ENCODE results near the gene DCUN1D1.
"Not testable (repeated sequence)": the region's sequence is repeated elsewhere in the genome, so short reads cannot be mapped to it uniquely, and the experiment has no call there.

Gene DCUN1D1

GRCh38 chr3:182980204-182981037 is at the start of gene DCUN1D1:
TSS of gene DCUN1D1 (minus strand) at chr3:182980538. CDS start at chr3:182980489, 49 bp downstream.
- FAIRE-seq (peak; percentile 5), DNase-seq (ENCODE audit: extremely low spot score, insufficient read length, low read depth) (peak; percentile 87)

DNA sequence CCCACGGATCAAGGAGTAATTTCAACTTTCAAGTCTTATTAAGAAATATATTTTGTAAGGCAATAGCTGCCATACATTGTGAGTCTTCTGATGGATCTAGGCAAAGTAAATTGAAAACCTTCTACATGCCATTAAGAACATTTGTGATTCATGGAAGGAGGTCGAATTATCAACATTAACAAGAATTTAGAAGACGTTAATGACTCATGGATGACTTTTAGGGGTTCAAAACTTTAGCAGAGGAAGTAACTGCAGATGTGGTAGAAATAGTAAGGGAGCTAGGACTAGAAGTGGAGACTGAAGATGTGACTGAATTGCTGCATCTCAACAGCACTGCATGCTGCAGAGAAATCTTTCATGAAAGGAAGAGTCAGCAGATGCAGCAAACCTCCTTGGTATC is 48.1 kb upstream of the DCUN1D1 start:
- no peak for FAIRE-seq
- no peak for DNase-seq (ENCODE audit: extremely low spot score, insufficient read length, low read depth)

DNA sequence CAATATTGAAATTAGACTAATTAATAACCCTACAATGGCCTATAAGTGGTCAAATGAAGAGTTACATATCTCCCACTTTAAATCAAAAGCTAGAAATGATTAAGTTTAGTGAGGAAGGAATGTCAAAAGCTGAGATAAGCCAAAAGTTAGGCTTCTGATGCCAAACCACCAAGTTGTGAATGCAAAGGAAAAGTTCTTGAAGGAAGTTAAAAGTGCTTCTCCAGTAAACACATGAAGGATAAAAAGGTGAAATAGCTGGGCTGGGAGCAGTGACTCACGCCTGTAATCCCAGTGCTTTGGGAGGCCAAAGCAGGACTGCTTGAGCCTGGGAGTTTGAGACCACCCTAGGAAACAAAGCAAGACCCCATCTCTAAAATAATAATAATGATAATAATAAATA is 46.9 kb upstream of the DCUN1D1 start:
- no peak for FAIRE-seq

GRCh38 chr3:183022936-183023516 is 42.7 kb upstream of the DCUN1D1 start:
- FAIRE-seq: no peak
- no peak for DNase-seq (ENCODE audit: extremely low spot score, insufficient read length, low read depth)

More for the DNA sequence above, 46.9 kb upstream of the DCUN1D1 start:
- DNase-seq (ENCODE audit: extremely low spot score, insufficient read length, low read depth): no peak

- DNase-seq (ENCODE audit: extremely low spot score, insufficient read length, low read depth) (no peak), FAIRE-seq (no peak)
Measured at GRCh38 chr3:183018421-183019192, 38.3 kb upstream of the DCUN1D1 start.

DNA sequence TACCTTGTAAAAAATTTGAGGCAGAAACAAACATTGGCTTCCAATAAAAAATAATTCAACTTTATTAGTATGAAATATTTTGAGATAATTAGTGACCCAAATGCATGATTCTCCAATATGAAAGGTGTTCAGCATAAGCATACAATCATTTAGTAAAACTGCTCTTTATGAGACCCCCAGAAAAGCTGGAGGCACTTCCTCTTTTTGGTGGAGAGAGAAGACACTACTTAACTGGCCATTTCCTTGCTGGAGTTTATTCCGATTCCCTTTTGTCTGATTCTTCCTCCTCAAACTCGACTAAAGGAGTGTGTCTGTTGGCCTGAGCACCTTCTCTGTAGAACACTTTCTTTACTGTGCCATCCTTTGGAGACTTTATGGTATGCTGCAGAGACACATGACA is 34.8 kb upstream of the DCUN1D1 start:
- FAIRE-seq (no peak), DNase-seq (ENCODE audit: extremely low spot score, insufficient read length, low read depth) (no peak)

- FAIRE-seq (no peak), DNase-seq (ENCODE audit: extremely low spot score, insufficient read length, low read depth) (no peak)
Measured at GRCh38 chr3:183013856-183014255, 33.5 kb upstream of the DCUN1D1 start.

GRCh38 chr3:183013074-183013473 is 32.7 kb upstream of the DCUN1D1 start:
- no peak for FAIRE-seq

DNA sequence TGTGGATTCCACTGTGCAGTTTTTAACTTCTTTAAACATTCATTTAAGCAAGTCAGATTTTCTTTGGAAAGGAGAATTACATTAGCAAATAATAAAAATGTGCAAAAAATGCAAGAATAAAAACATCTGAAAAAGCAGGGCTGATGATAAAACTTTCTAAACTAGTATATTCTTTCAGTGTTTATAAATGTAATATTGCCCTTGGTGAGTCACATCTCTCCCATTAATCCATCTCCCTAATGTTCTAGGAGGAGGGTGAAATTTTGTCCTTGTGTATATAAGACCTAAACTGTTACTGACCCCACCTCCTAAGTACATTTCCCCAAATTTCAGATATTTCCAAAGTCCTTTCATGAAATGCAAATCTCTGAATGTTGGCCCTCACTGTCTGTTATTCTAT is 28.5 kb upstream of the DCUN1D1 start:
- no peak for DNase-seq (ENCODE audit: extremely low spot score, insufficient read length, low read depth)
- no peak for FAIRE-seq

More at GRCh38 chr3:183013074-183013473, 32.7 kb upstream of the DCUN1D1 start:
- no peak for DNase-seq (ENCODE audit: extremely low spot score, insufficient read length, low read depth)

DNA sequence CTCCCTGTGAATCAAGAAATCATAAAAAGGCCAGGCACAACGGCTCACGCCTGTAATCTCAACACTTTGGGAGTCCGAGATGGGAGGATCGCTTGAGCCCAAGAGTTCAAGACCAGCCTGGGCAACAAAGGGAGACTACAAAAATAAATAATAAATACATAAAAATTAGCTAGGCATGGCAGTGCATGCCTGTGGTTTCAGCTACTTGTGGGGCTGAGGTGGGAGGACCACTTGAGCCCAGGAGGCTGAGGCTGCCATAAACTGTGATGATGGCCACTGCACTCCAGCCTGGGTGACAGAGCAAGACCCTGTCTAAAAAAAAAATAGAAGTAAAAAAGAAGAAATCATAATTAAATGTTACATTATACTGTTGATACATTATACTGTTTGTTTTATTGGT is 28.0 kb upstream of the DCUN1D1 start:
- no peak for FAIRE-seq
- DNase-seq (ENCODE audit: extremely low spot score, insufficient read length, low read depth): no peak

GRCh38 chr3:183006396-183007002 is 26.2 kb upstream of the DCUN1D1 start:
- DNase-seq (ENCODE audit: extremely low spot score, insufficient read length, low read depth) (no peak), FAIRE-seq (no peak)

DNA sequence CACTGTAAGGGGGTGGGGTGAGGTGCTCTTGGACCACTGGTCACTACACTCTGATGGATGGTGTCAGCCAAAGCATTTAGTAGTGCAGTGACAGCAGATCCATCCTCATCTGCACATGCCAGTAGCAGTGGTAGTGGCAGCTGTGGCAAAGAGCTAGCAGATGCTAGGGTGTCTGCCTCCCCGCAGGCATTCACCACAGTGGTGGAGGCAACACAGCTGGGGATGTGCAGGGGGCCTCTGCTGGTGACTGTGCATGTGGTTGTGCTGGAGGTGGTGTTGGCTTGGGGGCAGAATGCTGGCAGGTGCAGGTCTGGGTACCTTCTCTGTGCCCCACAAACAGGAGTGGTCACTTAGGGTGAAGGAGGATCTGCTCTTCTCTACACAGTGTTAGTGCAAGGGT is 19.4 kb upstream of the DCUN1D1 start:
- no peak for FAIRE-seq
- DNase-seq (ENCODE audit: extremely low spot score, insufficient read length, low read depth): no peak

DNA sequence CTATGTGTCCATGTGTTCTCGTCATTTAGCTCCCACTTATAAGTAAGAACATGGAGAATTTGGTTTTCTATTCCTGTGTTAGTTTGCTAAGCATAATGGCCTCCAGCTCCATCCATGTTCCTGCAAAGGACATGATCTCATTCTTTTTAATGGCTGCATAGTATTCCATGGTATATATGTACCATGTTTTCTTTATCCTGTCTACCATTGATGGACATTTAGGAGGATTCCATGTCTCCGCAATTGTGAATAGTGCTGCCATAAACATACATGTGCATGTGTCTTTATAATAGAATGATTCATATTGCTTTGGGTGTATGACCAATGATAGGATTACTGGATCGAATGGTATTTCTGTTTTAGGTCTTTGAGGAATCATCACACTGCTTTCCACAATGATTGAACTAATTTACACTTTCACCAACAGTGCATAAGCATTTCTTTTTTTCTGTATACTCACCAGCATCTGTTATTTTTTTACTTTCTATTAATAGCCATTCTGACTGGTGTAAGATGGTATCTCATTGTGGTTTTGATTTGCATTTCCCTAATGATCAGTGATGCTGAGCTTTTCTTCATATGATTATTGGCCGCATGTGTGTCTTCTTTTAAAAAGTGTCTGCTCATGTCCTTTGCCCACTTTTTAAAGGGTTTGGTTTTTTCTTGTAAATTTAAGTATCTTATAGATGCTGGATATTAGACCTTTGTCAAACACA is 13.3 kb upstream of the DCUN1D1 start:
- peak; percentile 52 for FAIRE-seq
- DNase-seq (ENCODE audit: extremely low spot score, insufficient read length, low read depth): not testable (repeated sequence)

DNA sequence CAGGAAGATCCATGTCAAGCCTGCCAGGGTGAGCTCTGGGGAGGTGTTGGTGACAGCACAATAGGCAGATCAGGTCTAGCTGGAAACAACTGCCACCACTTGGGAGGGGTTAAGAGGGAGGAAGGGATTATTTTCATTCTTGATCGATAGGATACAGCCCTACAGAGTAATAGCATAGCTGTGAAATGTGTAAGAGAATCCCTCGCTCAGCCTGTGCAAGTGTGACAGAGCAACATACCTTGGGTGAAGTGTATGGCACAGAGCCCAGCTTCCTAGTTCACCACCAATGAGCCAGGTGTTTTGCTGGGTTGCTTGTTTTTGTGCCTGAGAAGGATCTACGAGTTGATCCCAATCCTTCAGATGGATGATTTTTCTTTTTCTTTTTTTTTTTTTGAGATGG is 9.2 kb upstream of the DCUN1D1 start:
- DNase-seq (ENCODE audit: extremely low spot score, insufficient read length, low read depth): no peak
- FAIRE-seq: no peak

DNA sequence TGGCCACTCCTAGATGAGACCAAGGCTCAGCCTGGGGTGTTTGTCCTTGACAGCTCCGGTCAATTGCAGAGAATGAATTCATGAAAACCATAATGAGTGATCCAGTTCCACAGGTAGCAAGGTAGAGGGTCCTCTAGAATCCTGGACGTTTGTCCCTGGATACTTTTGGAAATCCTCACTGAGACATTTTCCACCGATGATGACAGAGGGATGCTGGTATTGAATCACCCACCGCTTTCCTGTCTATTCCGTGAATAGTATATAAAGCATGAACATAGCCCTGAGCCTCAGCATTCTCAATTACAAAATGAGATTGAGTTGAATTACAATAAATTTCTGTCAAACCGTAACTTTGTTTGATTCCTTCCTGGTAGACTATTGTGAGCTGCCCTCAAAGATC is 5.7 kb upstream of the DCUN1D1 start:
- DNase-seq (ENCODE audit: extremely low spot score, insufficient read length, low read depth): no peak
- no peak for FAIRE-seq

DNA sequence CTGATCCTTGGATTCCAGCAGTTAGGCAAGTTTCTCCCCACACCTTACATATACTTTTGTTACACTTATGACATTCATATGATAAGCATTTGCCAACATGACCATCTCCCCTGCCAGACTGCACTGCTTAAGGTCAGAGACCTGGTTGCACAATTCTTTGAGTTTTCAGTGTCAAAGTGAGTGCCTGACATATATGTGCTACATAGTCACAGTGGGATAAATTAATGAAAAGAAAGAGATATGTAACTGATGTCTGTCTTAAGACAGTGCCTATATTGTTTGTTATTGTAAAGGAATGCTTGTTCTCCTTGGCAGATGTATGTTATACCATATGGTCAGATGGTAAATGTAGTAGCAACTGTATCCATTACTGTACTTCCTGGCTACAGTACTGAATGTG is 3.5 kb upstream of the DCUN1D1 start:
- FAIRE-seq: no peak
- DNase-seq (ENCODE audit: extremely low spot score, insufficient read length, low read depth): no peak

- DNase-seq (ENCODE audit: extremely low spot score, insufficient read length, low read depth) (no peak), FAIRE-seq (no peak)
Measured at GRCh38 chr3:182981038-182981380, 671 bp upstream of the DCUN1D1 start.

DNA sequence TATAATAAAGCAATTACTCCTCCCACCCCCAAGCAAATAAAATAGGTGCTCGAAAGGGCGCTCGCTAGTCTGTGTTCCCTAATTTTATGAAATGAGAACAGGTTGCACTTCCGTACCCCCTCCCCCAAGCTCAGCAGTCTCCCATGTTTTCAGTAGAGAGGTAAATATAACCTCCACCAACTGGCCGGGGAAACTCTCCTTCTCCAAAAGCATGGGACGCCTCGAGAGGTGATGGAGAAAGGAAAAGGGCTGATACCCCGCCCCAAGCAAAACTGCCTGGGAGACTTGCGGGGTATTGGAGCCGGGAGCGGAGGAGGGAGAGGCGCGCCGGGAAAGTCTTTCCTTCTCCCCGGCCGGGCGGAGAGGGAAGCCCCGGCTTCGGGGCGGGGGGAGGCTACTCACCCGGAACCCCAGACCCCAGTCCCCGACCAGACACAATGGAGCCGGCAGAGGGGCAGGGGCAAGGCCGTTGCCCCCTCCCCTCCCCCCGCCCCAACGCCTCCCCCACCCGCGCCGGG is 605 bp downstream of the DCUN1D1 start:
- FAIRE-seq (no peak), DNase-seq (ENCODE audit: extremely low spot score, insufficient read length, low read depth) (no peak)

DNA sequence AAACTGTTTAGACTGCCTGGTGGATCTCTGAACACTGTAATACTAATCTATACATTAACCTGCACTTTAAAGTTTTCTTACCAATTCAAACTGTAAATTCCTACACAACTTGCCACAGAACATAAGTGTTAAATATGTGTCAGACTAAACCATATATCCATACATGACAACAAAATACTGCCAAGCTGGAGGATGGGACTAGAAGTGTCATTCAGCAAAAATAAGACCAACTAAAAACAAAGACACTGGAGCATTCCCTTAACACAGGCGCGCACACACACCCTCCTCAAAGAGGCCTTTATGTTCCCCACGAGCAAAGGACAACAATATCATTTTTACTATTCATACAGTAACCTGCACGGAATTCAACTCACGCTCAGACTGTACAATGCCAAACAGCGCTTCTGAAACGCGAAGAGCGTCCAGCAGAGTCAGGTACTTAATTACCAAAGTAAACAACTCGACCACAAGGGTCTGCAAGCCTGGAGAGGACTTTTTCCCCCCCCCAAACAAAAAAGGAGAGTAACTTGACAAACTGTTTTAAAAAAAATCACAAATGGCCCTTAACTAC is 1.1 kb downstream of the DCUN1D1 start:
- DNase-seq (ENCODE audit: extremely low spot score, insufficient read length, low read depth) (no peak), FAIRE-seq (peak; percentile 44)

Measured in GM18507 (cell line).